NCI-H128 (cell line): ENCODE measurements around the gene ERBIN.
"Not testable (repeated sequence)": the region's sequence is repeated elsewhere in the genome, so short reads cannot be mapped to it uniquely, and the experiment has no call there.

Source experiments
- DNase-seq: peaks from one replicate; lab custom pipeline; 2025; ENCODE audit not compliant: unreplicated experiment; lab: John Stamatoyannopoulos, UW

The ERBIN gene

DNA sequence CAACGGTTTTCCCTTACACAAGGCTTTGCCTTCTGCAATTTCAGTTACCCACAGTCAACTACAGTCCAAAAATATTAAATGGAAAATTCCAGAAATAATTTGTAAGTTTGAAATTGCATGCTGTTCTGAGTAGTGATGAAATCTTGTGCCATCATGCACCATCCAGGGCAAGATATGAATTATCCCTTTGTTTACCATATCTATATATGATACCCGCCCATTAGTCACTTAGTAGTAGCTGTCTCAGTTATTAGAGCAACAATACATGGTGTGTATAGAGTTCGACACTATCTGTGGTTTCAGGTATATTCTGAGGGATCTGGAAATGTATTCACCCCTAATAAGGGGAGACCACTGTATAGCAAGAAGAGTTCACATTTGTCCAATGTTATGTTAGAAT is 29.4 kb downstream of the ERBIN start:
- no peak for DNase-seq

DNA sequence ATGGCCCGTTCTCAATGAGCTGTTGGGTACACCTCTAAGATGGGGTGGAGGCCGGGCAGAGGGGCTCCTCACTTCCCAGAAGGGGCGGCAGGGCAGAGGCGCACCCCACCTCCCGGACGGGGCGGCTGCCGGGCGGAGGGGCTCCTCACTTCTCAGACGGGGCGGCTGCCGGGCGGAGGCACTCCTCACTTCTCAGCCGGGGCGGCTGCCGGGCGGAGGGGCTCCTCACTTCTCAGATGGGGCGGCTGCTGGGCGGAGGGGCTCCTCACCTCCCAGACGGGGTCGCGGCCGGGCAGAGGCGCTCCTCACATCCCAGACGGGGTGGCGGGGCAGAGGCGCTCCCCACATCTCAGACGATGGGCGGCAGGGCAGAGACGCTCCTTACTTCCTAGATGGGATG is 31.3 kb downstream of the ERBIN start:
- not testable (repeated sequence) for DNase-seq

DNA sequence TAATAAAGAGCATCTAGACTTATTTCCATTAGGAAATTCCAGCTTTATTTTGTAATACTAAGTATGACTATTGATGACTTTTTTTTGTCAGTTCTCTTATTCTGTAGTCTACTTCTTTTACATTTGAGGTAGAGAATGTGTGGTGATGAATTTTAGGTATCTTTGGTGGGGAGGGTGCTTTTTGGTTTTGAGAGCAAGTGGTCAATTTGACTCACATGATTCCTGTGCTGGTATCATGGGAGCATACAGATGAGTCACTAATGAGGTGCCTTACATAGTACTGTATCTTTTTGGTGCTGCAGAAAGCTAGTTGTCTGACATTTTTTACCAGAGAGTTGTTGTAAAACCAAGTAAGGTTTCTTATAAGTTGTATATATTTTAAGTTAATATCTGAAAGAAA is 35.3 kb downstream of the ERBIN start:
- DNase-seq = no peak

DNA sequence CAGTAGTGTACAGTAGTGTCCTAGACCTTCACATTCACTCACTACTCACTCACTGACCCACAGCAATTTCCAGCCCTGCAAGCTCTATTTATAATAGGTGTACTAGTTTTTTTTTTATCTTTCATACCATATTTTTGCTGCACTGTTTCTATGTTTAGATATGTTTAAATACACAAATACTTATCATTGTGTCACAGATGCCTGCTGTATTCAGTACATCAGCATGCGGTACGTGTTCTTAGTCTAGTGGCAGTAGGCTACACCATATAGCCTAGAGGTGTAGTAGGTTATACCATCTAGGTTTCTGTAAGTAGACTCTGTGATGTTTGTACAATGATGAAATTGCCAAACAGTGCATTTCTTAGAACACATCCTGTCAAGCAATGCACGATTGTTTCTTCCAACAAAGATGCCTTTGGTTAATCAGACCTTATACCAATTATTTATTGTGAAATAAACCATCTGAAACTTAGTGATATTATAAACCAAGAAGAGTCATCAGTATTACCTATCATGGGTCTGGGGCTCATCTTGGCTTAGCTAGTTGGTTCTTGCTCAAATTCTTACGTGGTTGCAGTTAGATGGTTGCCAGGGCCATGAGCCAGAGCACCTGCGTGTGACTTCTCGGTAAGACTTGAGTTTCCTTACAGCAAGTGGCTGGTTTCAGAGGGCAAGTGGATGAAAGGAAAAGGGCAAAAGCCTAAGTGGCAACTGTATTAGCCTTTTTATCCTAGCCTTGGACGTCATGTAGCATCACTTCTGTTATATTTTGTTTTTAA is 41.1 kb downstream of the ERBIN start:
- no peak for DNase-seq

DNA sequence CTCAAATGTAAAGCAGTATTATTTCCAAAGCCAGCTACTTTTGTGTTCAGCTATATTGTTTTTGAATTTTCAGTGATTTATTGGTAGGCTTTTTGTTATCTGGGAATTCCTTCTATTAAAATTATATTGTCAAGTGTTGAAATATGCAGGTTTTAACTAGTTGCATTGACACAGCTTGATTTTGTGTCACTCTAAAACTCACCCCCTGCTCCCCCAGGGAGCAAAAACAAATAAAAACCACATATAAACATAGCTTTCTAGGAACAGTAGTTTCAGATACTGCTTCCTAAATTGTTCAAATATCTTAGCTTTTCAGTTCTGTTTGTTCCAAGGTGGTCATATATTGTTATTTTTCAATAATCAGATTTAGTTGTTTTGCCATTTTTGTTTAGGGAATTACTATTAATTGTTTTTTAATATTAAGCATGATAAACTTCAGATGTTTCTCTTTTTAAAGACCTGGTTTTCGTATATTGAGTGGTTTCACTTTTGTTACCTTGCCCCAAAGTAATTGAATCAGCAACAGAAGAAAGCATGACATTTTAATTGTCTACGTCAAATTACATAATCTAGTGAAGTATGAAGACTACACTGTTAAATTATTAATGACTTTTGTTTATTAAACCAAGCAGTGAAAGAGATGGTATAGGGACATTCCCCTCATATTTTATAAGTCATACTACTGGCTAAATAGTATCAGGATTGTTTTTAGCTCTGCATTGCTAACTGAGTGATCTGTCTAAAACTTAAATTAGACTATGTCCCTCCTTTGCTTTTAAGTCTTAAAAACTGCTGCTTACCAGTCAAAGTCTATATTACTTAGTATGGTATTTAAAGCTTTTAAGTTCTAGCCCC is 43.4 kb downstream of the ERBIN start:
- DNase-seq = no peak

GRCh38 chr5:65970481-65971367 is 44.3 kb downstream of the ERBIN start:
- DNase-seq = no peak

DNA sequence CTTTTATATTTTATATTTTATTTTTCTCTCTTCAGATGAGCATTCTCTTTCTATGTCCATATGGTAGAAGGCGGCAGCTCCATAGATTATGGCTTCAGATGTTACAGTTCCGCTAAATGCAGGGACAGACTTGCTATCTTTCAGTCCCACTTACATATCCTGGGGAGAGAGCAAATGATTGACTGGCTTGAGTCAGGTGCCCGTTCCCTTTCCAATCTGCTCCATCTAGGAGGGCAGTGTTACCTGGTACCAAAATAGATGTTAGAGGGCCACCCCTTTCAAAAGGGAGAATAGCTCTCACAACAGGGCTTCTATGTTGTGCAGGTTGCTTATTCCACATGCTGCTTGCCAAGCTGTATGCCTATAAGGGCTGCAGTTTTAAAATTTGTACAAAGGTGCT is 45.3 kb downstream of the ERBIN start:
- DNase-seq = no peak

- DNase-seq = not testable (repeated sequence)
Measured at GRCh38 chr5:65972896-65973295, 46.5 kb downstream of the ERBIN start.

GRCh38 chr5:65978251-65978650 is 51.9 kb downstream of the ERBIN start:
- no peak for DNase-seq

DNA sequence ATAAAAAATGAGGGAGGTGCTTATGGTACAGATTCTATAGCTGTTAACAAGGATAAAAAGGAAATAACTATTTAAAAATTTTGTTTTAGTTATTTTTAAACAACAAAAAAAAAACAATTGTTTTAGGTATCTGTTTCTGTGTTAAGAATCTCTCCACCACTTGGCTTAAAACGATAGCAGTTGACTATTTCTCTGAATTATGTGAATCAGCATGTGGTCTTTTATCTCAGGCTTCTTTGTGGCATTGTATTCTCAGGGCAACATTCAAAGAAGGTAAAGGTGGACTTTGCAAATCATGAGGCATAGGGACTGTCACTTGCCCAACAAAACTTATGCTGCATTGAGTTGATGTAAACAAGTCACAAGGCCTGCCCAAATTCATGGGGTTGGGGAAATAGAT is 55.2 kb downstream of the ERBIN start:
- no peak for DNase-seq

GRCh38 chr5:65981969-65982619 is 55.7 kb downstream of the ERBIN start:
- DNase-seq = no peak

GRCh38 chr5:65982635-65983034 is 56.3 kb downstream of the ERBIN start:
- no peak for DNase-seq

DNA sequence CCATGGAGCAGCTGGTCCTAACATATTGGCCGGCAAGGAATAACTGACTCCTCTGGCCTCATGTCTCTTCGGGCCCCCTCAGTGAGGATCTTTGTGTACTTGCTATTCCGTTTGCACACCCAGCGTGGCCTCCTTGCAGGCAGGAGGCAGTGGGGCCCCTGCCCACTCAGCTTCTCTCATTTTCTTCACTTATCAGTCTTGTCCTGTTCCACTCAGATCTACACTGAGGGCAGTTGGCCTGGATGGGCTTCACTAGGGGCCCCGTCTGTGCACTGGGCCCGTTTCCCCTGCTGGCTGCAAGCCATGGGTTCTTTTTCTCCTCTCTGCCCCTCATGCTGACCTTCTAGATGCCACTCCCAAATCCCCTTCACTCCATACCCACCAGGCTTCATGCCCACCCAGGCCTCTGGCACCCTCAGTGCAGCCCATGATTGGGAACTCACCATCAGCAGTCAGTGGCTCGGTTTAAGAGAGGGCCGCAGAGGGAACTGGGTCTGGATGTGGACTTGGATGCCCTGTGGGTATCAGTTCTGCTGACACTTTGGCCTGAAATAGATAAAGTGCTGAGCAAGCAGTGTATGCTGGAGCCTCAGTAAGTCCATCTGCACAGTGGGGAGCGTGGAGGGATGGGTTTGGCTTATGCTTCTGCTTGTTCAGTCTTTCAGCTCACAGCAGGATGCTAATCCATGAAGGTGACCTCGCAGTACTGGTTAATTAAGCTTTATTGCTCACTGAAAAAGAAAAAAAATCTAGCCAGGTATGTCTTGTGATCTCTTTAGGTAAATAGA is 57.9 kb downstream of the ERBIN start:
- no peak for DNase-seq

DNA sequence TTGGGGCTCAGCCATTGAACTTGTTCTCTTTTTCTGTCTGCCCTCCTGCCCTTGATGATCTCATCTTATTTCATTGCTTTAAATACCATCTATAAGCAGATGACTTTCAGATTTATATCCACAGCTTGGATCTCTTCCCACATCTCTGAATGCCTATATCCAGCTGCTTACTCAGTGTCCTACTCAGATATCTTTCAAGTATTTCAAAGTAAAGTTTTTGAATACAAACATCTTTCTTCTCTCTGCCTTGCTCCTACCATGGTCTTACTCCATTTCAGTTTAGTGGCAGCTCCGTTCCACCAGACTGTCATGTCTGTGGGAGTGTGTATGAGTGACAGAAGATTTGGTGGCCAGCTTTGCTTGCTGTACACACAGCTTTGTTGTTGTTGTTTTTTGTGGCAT is 59.7 kb downstream of the ERBIN start:
- no peak for DNase-seq

DNA sequence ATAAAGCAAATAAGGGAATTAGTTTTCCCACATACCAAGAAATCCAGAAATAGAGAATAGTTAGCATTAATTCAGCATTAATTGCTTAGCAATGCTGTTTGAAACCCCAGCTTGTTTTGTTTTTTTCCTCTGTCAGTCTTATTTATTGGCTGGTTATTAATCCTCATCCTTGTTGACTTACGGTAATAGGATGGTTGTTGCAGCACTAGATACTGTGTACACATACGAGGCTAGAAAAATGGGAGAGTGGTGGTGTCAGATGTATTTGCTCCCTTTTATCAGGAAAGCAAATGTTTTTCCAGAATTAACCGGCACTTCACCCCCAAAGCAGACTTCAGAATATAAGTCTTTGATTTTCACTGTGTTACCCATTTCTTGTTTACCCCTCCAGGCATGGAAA is 60.4 kb downstream of the ERBIN start:
- no peak for DNase-seq

DNA sequence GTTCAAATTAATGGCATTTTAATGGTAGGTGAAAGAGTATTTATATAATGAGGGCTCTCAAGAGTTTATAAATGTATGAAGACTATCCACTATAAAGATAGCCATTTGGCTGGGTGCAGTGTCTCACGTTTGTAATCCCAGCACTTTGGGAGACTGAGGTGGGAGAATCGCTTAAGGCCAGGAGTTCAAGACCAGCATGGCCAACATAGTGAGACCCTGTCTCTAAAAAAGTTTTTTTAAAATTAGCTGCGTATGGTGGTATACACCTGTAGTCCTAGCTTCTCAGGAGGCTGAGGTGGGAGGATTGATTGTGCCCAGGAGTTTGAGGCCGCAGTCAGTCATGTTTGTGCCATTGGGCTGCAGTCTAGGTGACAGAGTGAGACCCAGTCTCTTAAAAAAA is 61.6 kb downstream of the ERBIN start:
- DNase-seq = no peak

GRCh38 chr5:65989158-65989557 is 62.8 kb downstream of the ERBIN start:
- DNase-seq = no peak

- no peak for DNase-seq
Measured at GRCh38 chr5:65992630-65993029, 66.3 kb downstream of the ERBIN start.

DNA sequence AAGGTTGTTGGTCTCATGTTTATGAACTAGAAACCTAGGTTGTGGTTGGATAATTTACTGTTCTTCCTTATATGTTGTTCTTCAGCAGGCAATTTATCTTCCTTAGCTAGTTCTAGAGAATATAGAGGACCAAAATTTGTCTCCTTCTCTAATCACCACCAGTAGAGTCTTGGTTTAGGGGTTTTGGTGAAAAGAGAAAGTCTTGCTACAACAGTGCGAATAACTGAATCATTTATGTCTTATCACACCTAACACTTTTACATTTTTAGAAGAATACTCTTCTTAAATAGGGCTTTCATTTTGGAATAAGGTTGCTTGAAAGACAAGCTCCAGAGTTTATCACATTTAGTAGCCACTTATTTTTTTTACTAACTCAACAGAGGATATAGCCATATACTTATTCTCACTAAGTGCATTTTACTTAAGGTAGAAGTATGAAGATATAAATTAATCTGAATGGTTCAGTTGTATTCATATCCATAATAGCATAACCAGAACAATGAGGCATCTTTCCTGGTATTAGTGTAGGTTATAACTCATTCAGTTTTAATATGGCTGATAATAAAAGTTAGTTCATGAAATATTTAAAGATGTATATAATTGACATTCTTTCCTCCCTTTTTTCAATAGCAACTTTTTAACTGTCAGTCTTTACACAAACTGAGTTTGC is 67.9 kb downstream of the ERBIN start:
- DNase-seq = no peak
